SK-N-SH treated with all-trans-retinoic acid at 6 μM for 48 hours (cell line): ENCODE results near the gene CZIB.

ENCODE experiments used
- ATAC-seq: fragments of 200-7000 bp; cut with Tn5 transposase; 3 replicates; pipeline ENCODE4 v1.9.1; 2020; ENCODE audit warnings: mild to moderate bottlenecking, moderate library complexity
- ARNTL ChIP-seq: fragments of 450-650 bp; formaldehyde crosslinking; IDR thresholded peaks from 2 replicates; pipeline ENCODE4 v1.5.0; 2020; ENCODE audit warnings: low read depth, mild to moderate bottlenecking, moderate library complexity, borderline replicate concordance
- BACH2 ChIP-seq: fragments of 250-450 bp; sonication (Bioruptor Pico); IDR thresholded peaks from 2 replicates; pipeline ENCODE4 v1.9.0; 2021; ENCODE audit warnings: mild to moderate bottlenecking, borderline replicate concordance
- CSDC2 ChIP-seq: fragments of 250-450 bp; sonication (Bioruptor Pico); IDR thresholded peaks from 2 replicates; pipeline ENCODE4 v1.5.0; 2020; ENCODE audit warnings: mild to moderate bottlenecking, moderate library complexity
- CSRNP3 ChIP-seq: fragments of 250-450 bp; sonication (Bioruptor Pico); IDR thresholded peaks from 2 replicates; pipeline ENCODE4 v1.5.1; 2021; ENCODE audit warnings: mild to moderate bottlenecking, moderate library complexity
- ESRRG ChIP-seq: fragments of 250-450 bp; sonication (Bioruptor Pico); IDR thresholded peaks from 2 replicates; pipeline ENCODE4 v1.6.1; 2021; ENCODE audit warnings: mild to moderate bottlenecking
- GLIS3 ChIP-seq: fragments of 250-450 bp; sonication (Bioruptor Pico); IDR thresholded peaks from 2 replicates; pipeline ENCODE4 v1.5.0; 2020; ENCODE audit warnings: mild to moderate bottlenecking, moderate library complexity
- ISL1 ChIP-seq: fragments of 250-450 bp; sonication (Bioruptor Pico); IDR thresholded peaks from 2 replicates; pipeline ENCODE4 v2.1.2; 2022; ENCODE audit warnings: mild to moderate bottlenecking, moderate library complexity
- OSR1 ChIP-seq: fragments of 250-450 bp; sonication (Bioruptor Pico); IDR thresholded peaks from 2 replicates; pipeline ENCODE4 v1.8.0; 2022; ENCODE audit warnings: moderate library complexity, mild to moderate bottlenecking, inconsistent platforms
- PATZ1 ChIP-seq: fragments of 250-450 bp; sonication (Bioruptor Pico); IDR thresholded peaks from 2 replicates; pipeline ENCODE4 v1.8.0; 2020; ENCODE audit warnings: mild to moderate bottlenecking, moderate library complexity, borderline replicate concordance
- PPARA ChIP-seq: fragments of 250-450 bp; sonication (Bioruptor Pico); IDR thresholded peaks from 2 replicates; pipeline ENCODE4 v1.5.0; 2020; ENCODE audit warnings: mild to moderate bottlenecking, borderline replicate concordance
- RARB ChIP-seq: fragments of 250-450 bp; sonication (Bioruptor Pico); IDR thresholded peaks from 2 replicates; pipeline ENCODE4 v1.8.0; 2021; ENCODE audit warnings: mild to moderate bottlenecking, moderate library complexity
- SNAI2 ChIP-seq: fragments of 250-450 bp; sonication (Bioruptor Pico); IDR thresholded peaks from 2 replicates; pipeline ENCODE4 v1.5.0; 2020; ENCODE audit warnings: mild to moderate bottlenecking, moderate library complexity
- TCF4 ChIP-seq: fragments of 250-450 bp; sonication (Bioruptor Pico); IDR thresholded peaks from 2 replicates; pipeline ENCODE4 v1.8.0; 2021; ENCODE audit warnings: mild to moderate bottlenecking, moderate library complexity, borderline replicate concordance
- TOX ChIP-seq: fragments of 250-450 bp; sonication (Bioruptor Pico); IDR thresholded peaks from 2 replicates; pipeline ENCODE4 v1.8.0; 2021; ENCODE audit warnings: mild to moderate bottlenecking, moderate library complexity, borderline replicate concordance
- ZFP3 ChIP-seq: fragments of 250-450 bp; sonication (Bioruptor Pico); IDR thresholded peaks from 2 replicates; pipeline ENCODE4 v1.5.0; 2020; ENCODE audit warnings: mild to moderate bottlenecking, moderate library complexity
- ZFP30 ChIP-seq: fragments of 450-650 bp; formaldehyde crosslinking; IDR thresholded peaks from 2 replicates; pipeline ENCODE4 v1.5.0; 2022; ENCODE audit warnings: mild to moderate bottlenecking, moderate library complexity
- ZNF565 ChIP-seq: fragments of 450-650 bp; formaldehyde crosslinking; conservative IDR thresholded peaks from 2 replicates; pipeline ENCODE4 v1.5.0; 2020; ENCODE audit warnings: low read depth, mild to moderate bottlenecking, moderate library complexity
- ZNF70 ChIP-seq: fragments of 450-650 bp; formaldehyde crosslinking; IDR thresholded peaks from 2 replicates; pipeline ENCODE4 v1.5.0; 2020; ENCODE audit warnings: mild to moderate bottlenecking, moderate library complexity
- ZNF8 ChIP-seq: fragments of 450-650 bp; formaldehyde crosslinking; IDR thresholded peaks from 2 replicates; pipeline ENCODE4 v1.5.0; 2020; ENCODE audit warnings: mild to moderate bottlenecking, moderate library complexity
- TF ChIP-seq, protein P1 (sequence below): fragments of 250-450 bp; sonication (Bioruptor Pico); IDR thresholded peaks from 2 replicates; pipeline ENCODE4 v1.5.0; 2020; ENCODE audit warnings: mild to moderate bottlenecking, moderate library complexity
- TF ChIP-seq, protein P2 (sequence below): fragments of 250-450 bp; sonication (Bioruptor Pico); IDR thresholded peaks from 2 replicates; pipeline ENCODE4 v1.5.1; 2020; ENCODE audit warnings: low read depth, mild to moderate bottlenecking, moderate library complexity

CZIB gene

GRCh38 chr1:53190210-53190611, 30.2 kb downstream of the CZIB start (continued):
- TF ChIP-seq, protein P1, sequence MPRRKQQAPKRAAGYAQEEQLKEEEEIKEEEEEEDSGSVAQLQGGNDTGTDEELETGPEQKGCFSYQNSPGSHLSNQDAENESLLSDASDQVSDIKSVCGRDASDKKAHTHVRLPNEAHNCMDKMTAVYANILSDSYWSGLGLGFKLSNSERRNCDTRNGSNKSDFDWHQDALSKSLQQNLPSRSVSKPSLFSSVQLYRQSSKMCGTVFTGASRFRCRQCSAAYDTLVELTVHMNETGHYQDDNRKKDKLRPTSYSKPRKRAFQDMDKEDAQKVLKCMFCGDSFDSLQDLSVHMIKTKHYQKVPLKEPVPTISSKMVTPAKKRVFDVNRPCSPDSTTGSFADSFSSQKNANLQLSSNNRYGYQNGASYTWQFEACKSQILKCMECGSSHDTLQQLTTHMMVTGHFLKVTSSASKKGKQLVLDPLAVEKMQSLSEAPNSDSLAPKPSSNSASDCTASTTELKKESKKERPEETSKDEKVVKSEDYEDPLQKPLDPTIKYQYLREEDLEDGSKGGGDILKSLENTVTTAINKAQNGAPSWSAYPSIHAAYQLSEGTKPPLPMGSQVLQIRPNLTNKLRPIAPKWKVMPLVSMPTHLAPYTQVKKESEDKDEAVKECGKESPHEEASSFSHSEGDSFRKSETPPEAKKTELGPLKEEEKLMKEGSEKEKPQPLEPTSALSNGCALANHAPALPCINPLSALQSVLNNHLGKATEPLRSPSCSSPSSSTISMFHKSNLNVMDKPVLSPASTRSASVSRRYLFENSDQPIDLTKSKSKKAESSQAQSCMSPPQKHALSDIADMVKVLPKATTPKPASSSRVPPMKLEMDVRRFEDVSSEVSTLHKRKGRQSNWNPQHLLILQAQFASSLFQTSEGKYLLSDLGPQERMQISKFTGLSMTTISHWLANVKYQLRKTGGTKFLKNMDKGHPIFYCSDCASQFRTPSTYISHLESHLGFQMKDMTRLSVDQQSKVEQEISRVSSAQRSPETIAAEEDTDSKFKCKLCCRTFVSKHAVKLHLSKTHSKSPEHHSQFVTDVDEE (CRISPR knock-in tag) = no peak

DNA sequence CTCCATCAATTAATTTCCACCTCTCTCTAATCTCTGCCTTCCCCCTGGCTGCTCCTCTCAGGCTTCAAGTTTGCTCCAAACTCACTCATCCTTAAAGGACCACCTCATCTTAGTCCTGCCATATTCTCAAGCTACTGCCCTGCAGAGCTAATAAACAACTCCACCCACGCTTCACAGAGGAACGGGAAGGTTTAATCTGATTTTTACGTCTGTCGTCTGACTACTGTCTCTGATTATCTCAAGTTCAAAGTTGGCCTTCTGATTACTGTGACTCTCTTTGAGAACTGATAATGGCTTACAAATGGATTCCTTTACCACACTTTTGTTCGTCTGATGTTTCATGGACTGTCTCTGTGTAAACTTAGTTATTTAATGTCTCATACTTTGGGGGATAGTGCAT, 31.4 kb downstream of the CZIB start:
- ATAC-seq = no peak
- TF ChIP-seq PPARA = no peak
- TF ChIP-seq ISL1 = no peak
- TF ChIP-seq CSRNP3 (CRISPR knock-in tag) = no peak
- no peak for TF ChIP-seq BACH2 (CRISPR knock-in tag)
- TF ChIP-seq ZFP3 = no peak
- TF ChIP-seq ZNF70 (CRISPR knock-in tag) = no peak
- TF ChIP-seq OSR1 (CRISPR knock-in tag) = no peak
- TF ChIP-seq ZFP30 = no peak
- TF ChIP-seq, protein P2, sequence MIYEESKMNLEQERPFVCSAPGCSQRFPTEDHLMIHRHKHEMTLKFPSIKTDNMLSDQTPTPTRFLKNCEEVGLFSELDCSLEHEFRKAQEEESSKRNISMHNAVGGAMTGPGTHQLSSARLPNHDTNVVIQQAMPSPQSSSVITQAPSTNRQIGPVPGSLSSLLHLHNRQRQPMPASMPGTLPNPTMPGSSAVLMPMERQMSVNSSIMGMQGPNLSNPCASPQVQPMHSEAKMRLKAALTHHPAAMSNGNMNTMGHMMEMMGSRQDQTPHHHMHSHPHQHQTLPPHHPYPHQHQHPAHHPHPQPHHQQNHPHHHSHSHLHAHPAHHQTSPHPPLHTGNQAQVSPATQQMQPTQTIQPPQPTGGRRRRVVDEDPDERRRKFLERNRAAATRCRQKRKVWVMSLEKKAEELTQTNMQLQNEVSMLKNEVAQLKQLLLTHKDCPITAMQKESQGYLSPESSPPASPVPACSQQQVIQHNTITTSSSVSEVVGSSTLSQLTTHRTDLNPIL (CRISPR knock-in tag) = no peak
- TF ChIP-seq, protein P1 (CRISPR knock-in tag) = no peak
- TF ChIP-seq PATZ1 (CRISPR knock-in tag) = no peak
- TF ChIP-seq ZNF8 = no peak
- TF ChIP-seq RARB = no peak
- TF ChIP-seq TCF4 (CRISPR knock-in tag) = no peak
- no peak for TF ChIP-seq ESRRG (CRISPR knock-in tag)
- no peak for TF ChIP-seq TOX (CRISPR knock-in tag)
- TF ChIP-seq, all 23 proteins: peak for 0

GRCh38 chr1:53188099-53188498, 32.3 kb downstream of the CZIB start:
- ATAC-seq = no peak
- no peak for TF ChIP-seq TOX (CRISPR knock-in tag)
- TF ChIP-seq, protein P2 (CRISPR knock-in tag) = no peak
- no peak for TF ChIP-seq ZNF70 (CRISPR knock-in tag)
- TF ChIP-seq ESRRG (CRISPR knock-in tag) = no peak
- no peak for TF ChIP-seq GLIS3
- TF ChIP-seq ZFP30 = no peak
- TF ChIP-seq ZNF565 (CRISPR knock-in tag) = no peak
- TF ChIP-seq, protein P1 (CRISPR knock-in tag) = no peak
- TF ChIP-seq OSR1 (CRISPR knock-in tag) = no peak
- no peak for TF ChIP-seq BACH2 (CRISPR knock-in tag)
- no peak for TF ChIP-seq ISL1
- TF ChIP-seq PPARA = no peak
- no peak for TF ChIP-seq SNAI2 (CRISPR knock-in tag)
- no peak for TF ChIP-seq CSDC2
- no peak for TF ChIP-seq ARNTL (CRISPR knock-in tag)
- no peak for TF ChIP-seq ZNF8
- TF ChIP-seq RARB = no peak
- TF ChIP-seq ZFP3 = no peak
